ENCODE results near the gene MUC13.

Gene MUC13

DNA sequence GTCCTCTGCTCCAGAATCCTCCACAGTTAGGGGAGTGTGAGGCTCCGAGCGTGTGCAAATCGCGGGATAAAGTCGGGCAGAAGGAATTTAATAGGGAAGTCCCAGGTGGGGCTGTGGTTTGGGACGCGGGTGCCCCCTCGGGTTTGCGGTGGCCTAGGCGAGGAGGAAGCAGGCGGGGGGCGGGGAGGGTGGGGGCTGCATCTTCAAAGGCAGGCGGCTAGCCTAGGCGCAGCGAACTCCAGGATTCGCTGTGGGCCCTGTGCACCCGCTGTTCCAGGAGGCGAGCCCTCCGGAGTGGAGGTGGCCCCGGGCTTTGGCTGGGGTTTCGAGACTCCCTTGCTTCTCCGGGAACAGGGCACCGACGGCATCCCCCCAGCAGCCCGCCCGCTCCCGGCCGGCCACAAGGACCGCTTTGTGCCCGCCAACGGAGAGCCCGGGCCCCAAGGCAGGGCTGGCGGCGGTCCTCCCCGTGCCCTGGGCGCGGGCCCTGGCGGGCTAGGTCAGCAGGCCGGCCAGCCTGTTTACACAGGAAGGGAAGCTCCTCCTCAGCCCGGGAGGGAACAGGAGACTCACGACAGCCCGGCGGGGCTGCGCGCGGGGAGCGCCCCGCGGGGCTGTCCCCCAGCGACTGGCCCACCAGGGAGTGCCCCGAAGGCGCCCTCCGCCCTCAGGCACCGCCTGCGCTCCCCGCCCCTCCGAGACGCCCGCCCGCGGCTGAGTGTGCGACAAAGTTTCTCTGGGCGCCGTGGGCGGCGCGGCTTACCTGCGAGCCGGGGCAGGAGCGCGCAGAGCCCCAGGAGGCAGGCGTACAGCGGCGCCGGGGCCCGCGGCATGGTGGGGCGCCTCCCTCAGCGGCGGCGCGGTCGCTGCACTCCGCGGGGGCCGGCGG is 48.1 kb downstream of the MUC13 start:
- Histone ChIP-seq H3K4me2 (ENCODE audit: insufficient read depth, low read length) (no peak overlapping the region), H3K36me3 (ENCODE audit: insufficient read depth, low read length) (no peaks in the 10 kb centered on the region), H3K9me3 (ENCODE audit: insufficient read depth, low read length, severe bottlenecking) (no peaks in the 10 kb centered on the region), H3K79me2 (ENCODE audit: insufficient read depth, low read length) (no peaks in the 10 kb centered on the region), H3K27me3 (ENCODE audit: insufficient read depth, low read length, poor library complexity) (no peaks in the 10 kb centered on the region), H3K4me3 (ENCODE audit: low read depth in 1 of 2, low read length in 2 of 2) (no peak overlapping the region), H3K4me1 (ENCODE audit: insufficient read depth, low read length) (no peaks in the 10 kb centered on the region), H2AFZ (ENCODE audit: low read depth, low read length) (no peak overlapping the region), H4K20me1 (ENCODE audit: insufficient read depth, low read length) (no peaks in the 10 kb centered on the region), H3K27ac (ENCODE audit: low read length) (no peak overlapping the region), H3K9ac (ENCODE audit: low read depth, low read length) (no peak overlapping the region)
- TF ChIP-seq EZH2 (IDR thresholded peaks at IDR 0.05; ENCODE audit: borderline replicate concordance, low read depth, low read length, severe bottlenecking): no peak
- TF ChIP-seq, protein P1, sequence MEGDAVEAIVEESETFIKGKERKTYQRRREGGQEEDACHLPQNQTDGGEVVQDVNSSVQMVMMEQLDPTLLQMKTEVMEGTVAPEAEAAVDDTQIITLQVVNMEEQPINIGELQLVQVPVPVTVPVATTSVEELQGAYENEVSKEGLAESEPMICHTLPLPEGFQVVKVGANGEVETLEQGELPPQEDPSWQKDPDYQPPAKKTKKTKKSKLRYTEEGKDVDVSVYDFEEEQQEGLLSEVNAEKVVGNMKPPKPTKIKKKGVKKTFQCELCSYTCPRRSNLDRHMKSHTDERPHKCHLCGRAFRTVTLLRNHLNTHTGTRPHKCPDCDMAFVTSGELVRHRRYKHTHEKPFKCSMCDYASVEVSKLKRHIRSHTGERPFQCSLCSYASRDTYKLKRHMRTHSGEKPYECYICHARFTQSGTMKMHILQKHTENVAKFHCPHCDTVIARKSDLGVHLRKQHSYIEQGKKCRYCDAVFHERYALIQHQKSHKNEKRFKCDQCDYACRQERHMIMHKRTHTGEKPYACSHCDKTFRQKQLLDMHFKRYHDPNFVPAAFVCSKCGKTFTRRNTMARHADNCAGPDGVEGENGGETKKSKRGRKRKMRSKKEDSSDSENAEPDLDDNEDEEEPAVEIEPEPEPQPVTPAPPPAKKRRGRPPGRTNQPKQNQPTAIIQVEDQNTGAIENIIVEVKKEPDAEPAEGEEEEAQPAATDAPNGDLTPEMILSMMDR (IDR thresholded peaks at IDR 0.05; ENCODE audit: borderline replicate concordance, extremely low read depth, low read length, poor library complexity, severe bottlenecking): no peak
- DNase-seq: no peak
- ATAC-seq (ENCODE audit: insufficient read depth, low read depth): no peak

GRCh38 chr3:124885466-124886167 is 48.9 kb downstream of the MUC13 start:
- Histone ChIP-seq H2AFZ (ENCODE audit: low read depth, low read length) (no peak overlapping the region), H3K27me3 (ENCODE audit: insufficient read depth, low read length, poor library complexity) (no peaks in the 10 kb centered on the region), H3K4me3 (ENCODE audit: low read depth in 1 of 2, low read length in 2 of 2) (no peak overlapping the region), H3K79me2 (ENCODE audit: insufficient read depth, low read length) (no peaks in the 10 kb centered on the region), H3K9ac (ENCODE audit: low read depth, low read length) (no peak overlapping the region), H3K4me1 (ENCODE audit: insufficient read depth, low read length) (no peaks in the 10 kb centered on the region), H3K36me3 (ENCODE audit: insufficient read depth, low read length) (no peaks in the 10 kb centered on the region), H3K4me2 (ENCODE audit: insufficient read depth, low read length) (no peak overlapping the region), H4K20me1 (ENCODE audit: insufficient read depth, low read length) (no peaks in the 10 kb centered on the region), H3K27ac (ENCODE audit: low read length) (no peak overlapping the region), H3K9me3 (ENCODE audit: insufficient read depth, low read length, severe bottlenecking) (no peaks in the 10 kb centered on the region)
- no peak for TF ChIP-seq EZH2 (IDR thresholded peaks at IDR 0.05; ENCODE audit: borderline replicate concordance, low read depth, low read length, severe bottlenecking)
- TF ChIP-seq, protein P1 (IDR thresholded peaks at IDR 0.05; ENCODE audit: borderline replicate concordance, extremely low read depth, low read length, poor library complexity, severe bottlenecking): no peak
- ATAC-seq (ENCODE audit: insufficient read depth, low read depth) (no peak), DNase-seq (no peak)

GRCh38 chr3:124884474-124885101 is 50.0 kb downstream of the MUC13 start:
- Histone ChIP-seq H3K27ac (ENCODE audit: low read length) (no peak overlapping the region), H3K4me1 (ENCODE audit: insufficient read depth, low read length) (no peaks in the 10 kb centered on the region), H2AFZ (ENCODE audit: low read depth, low read length) (no peak overlapping the region), H3K4me2 (ENCODE audit: insufficient read depth, low read length) (no peak overlapping the region), H3K9ac (ENCODE audit: low read depth, low read length) (no peak overlapping the region), H3K27me3 (ENCODE audit: insufficient read depth, low read length, poor library complexity) (no peaks in the 10 kb centered on the region), H4K20me1 (ENCODE audit: insufficient read depth, low read length) (no peaks in the 10 kb centered on the region), H3K9me3 (ENCODE audit: insufficient read depth, low read length, severe bottlenecking) (no peaks in the 10 kb centered on the region), H3K36me3 (ENCODE audit: insufficient read depth, low read length) (no peaks in the 10 kb centered on the region), H3K79me2 (ENCODE audit: insufficient read depth, low read length) (no peaks in the 10 kb centered on the region), H3K4me3 (ENCODE audit: low read depth in 1 of 2, low read length in 2 of 2) (no peak overlapping the region)
- ATAC-seq (ENCODE audit: insufficient read depth, low read depth) (no peak), DNase-seq (no peak)
- no peak for TF ChIP-seq EZH2 (IDR thresholded peaks at IDR 0.05; ENCODE audit: borderline replicate concordance, low read depth, low read length, severe bottlenecking)
